HG03460 (cell line): ENCODE measurements around the gene GRIK3.

ENCODE experiments used
- ATAC-seq: cut with Tn5 transposase; IDR thresholded peaks from one replicate; pipeline ENCODE4 v1.9.1; 2021; ENCODE audit not compliant: unreplicated experiment

GRIK3 gene

GRCh38 chr1:37017720-37018119 lies 16.6 kb downstream of the GRIK3 start:
- no peak for ATAC-seq

GRCh38 chr1:37016121-37016520 lies 18.2 kb downstream of the GRIK3 start:
- ATAC-seq: no peak

- ATAC-seq: no peak
Measured at GRCh38 chr1:37015713-37016112, 18.6 kb downstream of the GRIK3 start.

- ATAC-seq: no peak
Measured at GRCh38 chr1:37012226-37012625, 22.1 kb downstream of the GRIK3 start.

- no peak for ATAC-seq
Measured at GRCh38 chr1:37010011-37010410, 24.3 kb downstream of the GRIK3 start.

- no peak for ATAC-seq
Measured at GRCh38 chr1:37009521-37009920, 24.8 kb downstream of the GRIK3 start.

- no peak for ATAC-seq
Measured at GRCh38 chr1:37006132-37006868, 28.0 kb downstream of the GRIK3 start.

- ATAC-seq: no peak
Measured at GRCh38 chr1:37002898-37003297, 31.4 kb downstream of the GRIK3 start.

- ATAC-seq: no peak
Measured at GRCh38 chr1:37001703-37002102, 32.6 kb downstream of the GRIK3 start.

GRCh38 chr1:36996106-36996505 lies 38.2 kb downstream of the GRIK3 start:
- ATAC-seq: no peak

GRCh38 chr1:36994868-36995267 lies 39.4 kb downstream of the GRIK3 start:
- no peak for ATAC-seq

GRCh38 chr1:36994294-36994693 lies 40.0 kb downstream of the GRIK3 start:
- no peak for ATAC-seq

- ATAC-seq: no peak
Measured at GRCh38 chr1:36992139-36992943, 42.0 kb downstream of the GRIK3 start.

GRCh38 chr1:36991551-36991950 lies 42.8 kb downstream of the GRIK3 start:
- ATAC-seq: no peak

- no peak for ATAC-seq
Measured at GRCh38 chr1:36990928-36991327, 43.4 kb downstream of the GRIK3 start.

- ATAC-seq: no peak
Measured at GRCh38 chr1:36989241-36989640, 45.1 kb downstream of the GRIK3 start.

- no peak for ATAC-seq
Measured at GRCh38 chr1:36988741-36989193, 45.5 kb downstream of the GRIK3 start.

- ATAC-seq: no peak
Measured at GRCh38 chr1:36988321-36988720, 46.0 kb downstream of the GRIK3 start.

- no peak for ATAC-seq
Measured at GRCh38 chr1:36987276-36987675, 47.0 kb downstream of the GRIK3 start.

GRCh38 chr1:36986241-36986985 lies 47.9 kb downstream of the GRIK3 start:
- no peak for ATAC-seq

GRCh38 chr1:36984675-36985074 lies 49.6 kb downstream of the GRIK3 start:
- ATAC-seq: no peak

- no peak for ATAC-seq
Measured at GRCh38 chr1:36984026-36984425, 50.3 kb downstream of the GRIK3 start.
